ENCODE data around the gene UNKL.
A peak's percentile ranks its signal among the peaks of the same experiment; 100 is the strongest.

UNKL gene

DNA sequence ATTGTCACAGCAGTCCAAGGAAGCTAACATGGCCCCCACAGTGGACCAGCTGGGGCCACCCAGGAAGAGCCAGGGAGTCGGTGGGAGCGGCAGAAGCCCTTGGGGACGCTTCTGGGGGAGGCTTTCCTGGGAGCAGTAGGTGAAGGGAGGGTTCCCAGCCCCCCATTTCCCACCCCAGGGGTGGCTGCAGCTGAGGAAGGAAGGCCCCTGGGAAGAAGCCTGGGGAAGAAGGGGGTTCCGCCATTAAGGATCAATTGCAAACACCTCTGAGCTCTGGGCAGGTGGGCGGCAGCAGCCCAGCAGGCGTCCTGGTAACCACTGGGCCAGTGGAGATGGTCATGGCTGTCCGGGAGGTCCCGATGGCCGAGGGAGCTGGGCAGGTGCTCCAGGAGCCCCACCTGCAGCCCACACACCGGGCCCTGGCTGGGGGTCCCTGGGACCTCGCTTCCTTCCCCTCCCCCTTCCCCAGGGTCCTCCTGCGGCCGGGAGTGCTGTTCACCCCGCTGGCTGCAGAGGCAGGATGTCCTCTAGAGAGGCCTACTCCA lies 15.8 kb upstream of the UNKL start:
- no peak for DNase-seq

DNA sequence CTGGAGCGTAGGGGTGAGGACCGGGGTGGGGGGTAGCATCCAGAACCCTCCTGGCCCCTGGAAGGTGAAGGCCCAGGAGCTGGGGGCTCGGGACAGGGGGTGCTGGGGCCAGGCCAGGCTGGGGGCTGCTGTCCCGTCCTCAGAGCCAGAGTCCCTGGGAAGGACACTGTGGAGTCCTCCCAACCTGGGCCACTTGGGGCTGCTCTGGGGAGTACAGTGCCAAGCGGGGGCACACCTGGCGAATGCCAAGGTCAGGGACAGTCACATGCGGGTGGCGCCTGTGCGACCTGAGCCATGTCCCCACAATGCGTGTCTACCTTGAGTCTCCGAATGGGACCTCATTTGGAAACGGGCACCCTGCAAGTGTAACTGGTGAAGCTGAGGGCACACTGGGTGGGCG lies 15.1 kb upstream of the UNKL start:
- no peak for DNase-seq

DNA sequence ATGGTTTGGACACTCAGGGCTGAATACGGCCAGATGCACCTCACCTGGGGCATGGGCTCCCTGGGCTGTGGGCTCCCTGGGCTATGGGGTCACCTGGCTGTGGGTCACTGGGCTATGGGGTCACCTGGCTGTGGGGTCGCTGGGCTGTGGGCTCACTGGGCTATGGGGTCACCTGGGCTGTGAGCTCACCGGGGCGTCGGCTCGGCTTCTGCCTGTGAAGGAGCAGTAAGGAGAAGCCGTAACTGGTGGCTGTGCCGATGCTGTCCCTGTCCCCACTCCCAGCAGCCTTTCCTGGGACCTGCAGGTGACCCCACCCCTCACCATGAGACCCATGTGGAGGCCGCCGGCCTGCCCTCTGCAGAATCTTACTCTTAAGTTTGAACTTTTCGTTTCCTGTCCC lies 14.5 kb upstream of the UNKL start:
- no peak for DNase-seq

DNA sequence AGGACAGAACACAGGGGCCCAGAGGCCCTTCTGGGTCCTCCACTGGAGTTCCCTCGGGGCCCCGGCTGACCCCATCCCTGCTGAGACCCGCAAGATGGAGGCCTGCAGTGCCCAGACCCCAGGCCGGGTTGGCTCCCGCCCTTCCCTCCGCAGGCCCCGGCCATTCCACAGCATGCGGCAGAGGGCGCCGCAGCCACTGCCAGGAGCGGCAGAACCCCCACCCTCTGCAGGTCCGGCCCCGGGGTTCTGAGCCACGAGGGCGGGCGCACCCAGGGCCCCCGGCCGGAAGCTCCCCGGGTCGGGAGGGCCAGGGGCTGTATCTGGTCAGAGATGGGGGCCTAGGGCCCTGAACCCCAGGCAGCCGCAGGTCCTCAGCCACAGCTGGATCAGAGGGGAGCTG lies 14.0 kb upstream of the UNKL start:
- no peak for DNase-seq

DNA sequence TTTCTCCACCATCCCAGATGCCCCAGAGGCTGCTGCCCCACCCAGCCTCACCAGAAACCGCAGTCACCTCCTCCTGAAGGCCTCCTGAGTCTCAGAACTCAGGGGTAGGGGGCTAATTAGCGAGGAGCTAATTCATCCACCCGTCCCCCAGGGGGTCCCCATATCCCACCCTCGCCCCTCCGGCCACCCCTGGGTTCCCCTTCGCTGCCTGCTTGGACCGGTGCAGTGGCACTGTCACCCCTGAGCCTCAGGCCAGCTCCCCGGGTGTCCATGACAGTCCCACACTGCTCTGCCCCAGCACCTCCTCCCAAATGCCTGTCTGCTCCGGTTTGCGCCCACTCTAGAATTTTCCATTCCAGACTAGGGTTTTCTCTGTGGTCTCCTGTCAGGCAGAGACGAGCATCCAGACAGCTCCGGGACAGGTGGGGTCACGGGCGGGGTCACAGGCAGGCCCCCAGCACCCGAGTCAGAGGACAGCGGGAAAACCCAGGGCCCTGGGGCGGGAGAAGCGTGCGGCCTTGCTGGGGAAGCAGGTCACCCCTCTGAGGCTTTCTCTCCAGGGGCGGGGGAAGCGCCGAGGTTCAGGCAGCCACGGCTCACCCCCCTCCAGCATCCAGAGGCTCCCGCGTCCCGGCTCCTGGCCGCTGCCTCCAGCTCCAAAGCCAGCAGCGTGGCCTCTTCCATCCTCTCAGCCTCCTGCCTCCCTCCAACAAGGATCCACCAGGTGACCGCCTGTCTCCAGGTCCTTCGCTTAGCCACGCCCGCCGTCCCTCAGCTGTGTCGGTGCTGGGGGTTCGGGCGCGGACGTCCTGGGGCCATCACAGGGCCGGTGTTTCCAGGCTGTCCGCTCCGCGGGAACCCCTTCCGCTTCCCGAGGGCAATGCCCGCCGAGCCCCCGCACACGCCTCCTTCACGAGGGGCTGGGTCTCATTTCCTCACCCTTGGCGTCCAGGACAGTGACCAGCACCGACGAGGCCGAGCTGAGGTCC lies 13.3 kb upstream of the UNKL start:
- DNase-seq = no peak

DNA sequence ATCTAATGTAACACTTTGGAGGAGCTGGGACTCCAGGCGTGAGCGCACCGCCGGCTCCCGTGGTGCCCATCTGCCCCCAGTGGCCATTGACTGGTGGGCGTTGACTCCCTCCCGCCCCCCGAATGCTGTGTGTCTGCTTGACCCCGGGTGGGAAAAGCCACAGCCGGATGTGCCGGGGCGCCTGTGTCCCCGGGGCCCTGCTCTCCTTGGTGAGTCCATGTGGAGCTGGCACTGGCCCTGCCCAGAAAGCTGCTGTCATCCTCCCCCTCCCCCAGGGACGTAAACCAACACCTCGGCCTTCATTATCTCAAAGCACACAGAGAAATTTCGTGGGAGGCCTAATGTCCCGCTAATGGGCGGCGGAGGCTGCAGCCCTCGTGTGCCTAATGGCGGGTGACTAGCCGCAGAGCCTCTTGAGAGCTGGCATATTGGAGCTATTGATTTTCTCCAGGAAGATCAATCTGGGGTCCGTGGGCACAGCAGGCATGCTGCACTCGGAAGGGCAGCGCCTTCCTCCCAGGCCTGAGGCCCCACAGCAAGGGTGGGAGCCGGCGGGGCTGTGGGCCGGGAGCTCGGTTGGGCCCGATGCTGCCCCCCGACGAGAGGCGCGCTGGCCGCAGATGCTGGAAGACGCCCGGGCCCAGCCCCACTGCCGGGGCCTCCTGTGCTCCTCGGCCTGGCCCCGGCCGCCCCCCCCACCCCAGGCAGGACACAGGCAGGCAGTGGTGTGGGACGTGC lies 12.4 kb upstream of the UNKL start:
- no peak for DNase-seq

DNA sequence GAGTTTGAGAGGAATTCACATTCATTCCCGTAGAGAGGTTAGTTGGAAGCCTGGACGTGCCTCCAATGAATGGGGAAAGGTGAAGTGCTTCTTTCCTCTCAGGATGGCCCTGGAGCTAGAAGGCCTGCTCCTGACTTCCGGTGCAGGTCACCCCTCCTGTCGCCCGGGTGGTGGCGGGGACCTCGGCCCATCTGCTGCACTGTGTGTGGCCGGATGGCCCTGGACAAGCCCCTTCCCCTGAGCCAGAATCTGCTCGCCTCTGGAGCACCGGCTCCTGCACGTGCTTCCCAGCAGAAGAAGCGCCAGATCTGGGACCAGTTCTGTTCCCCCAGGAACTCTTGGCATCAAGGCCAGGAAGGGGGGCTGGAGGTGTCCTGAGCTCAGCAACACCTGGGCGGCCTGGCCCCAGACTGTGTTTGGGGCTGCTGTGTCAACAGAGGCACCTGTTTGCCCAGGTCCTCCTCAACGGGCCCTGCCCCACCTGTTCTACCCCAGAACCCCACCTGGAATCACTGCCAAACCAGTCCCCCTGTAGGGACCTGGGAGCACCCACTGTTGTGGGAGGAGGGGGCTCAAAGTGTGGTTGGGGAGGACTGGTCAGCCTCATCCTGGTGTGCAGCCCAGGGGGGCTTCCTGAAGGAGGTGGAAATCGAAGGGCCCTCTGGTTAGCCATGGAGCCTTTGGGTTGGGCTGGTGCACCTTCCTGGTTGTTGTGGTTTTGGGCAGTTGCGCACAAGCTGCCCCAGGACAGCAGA lies 11.3 kb upstream of the UNKL start:
- DNase-seq = no peak

DNA sequence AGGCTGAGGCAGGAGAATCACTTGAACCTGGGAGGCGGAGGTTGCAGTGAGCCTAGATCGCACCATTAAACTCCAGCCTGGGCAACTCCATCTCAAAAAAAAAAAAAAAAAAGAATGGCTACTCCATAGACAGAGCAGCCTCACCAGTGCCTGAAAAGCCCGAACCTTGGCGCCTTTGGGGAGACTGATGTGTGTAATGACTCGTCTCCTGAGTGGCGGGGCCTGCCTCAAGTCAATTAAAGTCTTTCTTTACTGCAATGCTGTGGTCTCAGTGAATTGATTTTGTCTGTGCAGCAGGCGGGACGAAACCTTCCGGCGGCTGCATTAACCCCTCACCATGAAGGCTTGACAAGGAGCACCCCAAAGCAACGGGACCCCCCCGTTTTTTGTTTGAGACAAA lies 9.5 kb upstream of the UNKL start:
- DNase-seq = no peak

DNA sequence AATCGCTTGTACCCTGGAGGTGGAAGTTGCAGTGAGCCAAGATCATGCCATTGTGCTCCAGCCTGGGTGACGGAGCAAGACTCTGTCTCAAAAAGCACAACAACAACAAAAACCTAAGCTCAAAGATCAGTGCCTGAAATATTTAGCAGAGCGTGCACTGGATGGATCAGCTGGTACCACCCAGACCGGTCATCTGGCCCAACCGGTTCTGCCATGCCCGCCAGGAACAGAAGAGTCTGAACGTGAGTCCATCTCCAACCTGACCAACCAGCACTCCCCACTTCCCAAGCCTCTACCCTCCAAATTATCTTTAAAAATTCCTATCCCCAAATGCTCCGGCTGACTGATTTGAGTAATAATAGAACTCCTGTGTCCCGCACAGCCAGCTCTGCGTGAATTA lies 7.6 kb upstream of the UNKL start:
- DNase-seq = no peak

DNA sequence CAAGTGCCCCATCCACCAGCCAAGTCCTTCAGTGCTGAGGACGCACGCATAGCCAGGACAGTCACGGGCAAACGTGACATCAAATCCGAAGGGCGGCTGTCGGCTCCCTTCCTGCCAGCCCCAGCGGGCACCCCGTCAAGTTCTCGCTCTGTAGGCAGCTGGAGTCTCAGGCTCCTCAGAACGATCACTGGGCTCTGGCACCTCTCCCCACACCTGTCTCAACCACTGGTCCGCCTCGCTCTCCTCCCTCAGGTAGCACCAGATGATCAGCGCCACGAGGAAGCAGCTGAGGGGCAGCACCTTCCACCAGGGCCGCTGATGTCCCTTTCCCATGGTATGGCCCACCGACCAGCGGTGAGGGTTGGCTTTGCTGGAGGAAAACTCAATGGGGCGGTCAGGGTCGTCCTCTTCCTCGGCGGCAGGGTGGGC lies 5.6 kb upstream of the UNKL start:
- no peak for DNase-seq

DNA sequence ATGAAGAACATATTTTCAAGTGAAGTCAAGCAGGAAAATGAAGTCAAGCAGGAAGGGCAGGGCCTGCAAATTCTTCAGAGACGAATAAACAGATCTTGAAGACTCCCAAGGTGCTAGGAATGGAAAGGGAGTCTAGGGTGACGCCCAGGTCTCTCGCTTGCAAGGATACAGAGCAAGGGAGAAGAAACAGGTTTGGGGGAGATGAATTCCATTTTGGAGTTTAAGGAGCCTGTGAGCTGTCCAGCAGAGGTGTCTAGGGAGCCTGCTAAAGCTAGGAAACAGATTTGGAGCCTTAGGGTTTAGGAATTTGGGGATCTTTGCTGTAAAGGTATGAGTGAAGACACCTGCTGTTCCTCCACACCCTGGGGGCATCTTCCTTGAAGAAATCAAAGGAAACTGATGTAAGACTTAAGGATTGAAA lies 2.0 kb upstream of the UNKL start:
- no peak for DNase-seq

DNA sequence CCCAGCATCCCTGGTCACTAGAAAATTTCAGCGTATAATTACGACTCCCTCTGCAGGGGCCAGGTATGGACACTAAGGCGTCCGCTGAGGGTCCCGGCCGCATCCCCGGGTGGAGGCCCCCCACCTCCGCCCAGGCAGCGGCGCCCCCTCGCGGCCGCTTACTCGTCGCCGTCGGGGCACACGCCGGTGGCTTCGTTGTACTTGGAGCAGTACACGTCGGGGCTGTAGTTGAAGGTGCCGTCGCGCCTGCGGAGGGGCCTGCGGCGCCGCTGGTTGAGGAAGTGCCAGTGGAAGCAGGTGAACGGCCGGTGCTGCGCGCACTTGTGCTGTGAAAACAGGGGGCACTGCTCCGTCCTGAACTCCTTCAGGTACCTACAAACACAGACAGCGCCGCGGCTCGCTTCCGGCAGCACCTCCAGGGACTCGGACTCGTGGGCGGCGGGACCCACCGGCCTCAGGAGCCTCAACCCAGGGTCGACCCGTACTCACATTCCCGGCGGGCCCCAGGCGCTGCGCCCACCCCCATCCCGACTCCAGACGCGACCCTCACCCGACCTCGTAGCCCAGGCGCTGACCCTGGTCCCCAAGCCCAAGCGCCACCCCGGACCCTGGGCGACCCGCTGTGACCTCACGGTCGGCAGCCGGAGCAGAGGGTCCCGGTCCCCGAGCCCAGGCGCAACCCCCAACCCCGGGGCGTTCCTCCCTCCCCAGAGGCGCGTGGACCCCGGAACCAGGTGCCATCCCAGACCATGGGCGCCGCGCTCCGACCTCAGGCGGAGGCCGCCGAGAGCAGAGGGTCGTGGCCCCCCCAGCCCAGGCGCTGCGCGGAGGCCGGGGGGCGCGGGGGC lies 596 bp downstream of the UNKL start:
- DNase-seq = peak; percentile 37

DNA sequence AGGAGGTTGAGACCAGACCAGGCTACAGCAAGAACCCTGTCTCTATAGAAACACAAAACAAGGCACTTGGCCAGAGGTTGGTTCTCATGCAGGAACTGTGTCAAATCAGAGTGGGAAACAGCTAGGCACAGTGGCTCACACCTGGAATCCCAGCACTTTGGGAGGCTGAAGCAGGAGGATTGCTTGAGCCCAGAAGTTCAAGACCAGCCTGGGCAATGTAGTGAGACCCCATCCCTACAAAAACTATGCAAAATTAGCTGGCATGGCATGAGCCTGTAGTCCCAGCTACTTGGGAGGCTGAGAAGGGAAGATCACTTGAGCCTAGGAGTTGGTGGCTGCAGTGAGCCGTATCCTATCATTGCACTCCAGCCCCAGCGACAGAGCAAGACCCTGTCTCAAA lies 1.7 kb downstream of the UNKL start:
- no peak for DNase-seq

DNA sequence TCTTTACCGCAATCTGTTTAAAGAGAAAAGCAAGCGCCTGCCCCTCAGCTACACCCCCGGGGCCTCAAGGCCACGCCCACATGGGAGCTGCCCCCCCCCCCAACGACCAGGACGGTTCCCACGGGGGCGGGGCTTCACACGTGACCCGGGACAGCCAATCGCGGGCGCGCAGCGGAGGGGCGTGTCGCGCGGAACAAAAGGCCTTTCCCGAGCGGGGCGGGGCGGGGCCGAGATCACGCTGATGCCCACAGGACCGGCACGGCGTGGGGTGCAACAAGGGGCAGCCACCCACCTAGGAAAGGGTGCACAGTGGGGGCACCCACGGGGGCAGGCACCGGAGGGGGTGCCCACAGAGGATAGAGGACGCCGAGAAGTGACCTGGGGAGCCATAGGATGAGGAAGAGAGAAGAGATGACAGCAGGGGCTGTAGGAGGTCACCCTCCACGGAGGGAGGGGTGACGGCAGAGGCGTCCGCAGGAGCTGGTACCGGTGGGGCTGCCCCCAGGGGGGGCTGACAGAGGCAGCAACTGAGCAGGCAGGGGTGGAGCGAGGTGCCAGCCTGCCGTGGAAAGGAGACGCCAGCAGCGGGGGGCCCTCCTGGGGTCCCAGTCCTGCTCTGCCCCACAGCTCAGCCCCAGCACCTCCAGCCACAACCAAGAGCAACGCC lies 6.2 kb downstream of the UNKL start:
- DNase-seq = peak; percentile 49

DNA sequence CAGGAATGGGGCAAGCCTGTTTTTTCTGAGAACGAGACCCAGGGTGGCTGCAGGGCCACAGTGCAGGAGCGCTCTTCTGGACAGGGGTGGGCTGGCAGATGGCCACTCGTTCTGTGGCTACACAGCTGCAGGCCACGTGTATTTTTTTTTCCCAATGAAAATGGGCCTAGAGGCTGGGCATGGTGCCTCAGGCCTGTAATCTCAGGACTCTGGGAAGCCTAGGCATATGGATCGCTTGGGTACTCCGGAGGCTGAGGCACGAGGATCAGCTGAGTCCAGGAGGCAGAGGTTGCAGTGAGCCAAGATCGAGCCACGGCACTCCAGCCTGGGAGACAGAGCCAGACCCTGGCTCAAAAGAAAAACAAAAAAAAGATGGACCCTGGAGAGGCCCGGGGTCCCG lies 6.8 kb downstream of the UNKL start:
- no peak for DNase-seq

DNA sequence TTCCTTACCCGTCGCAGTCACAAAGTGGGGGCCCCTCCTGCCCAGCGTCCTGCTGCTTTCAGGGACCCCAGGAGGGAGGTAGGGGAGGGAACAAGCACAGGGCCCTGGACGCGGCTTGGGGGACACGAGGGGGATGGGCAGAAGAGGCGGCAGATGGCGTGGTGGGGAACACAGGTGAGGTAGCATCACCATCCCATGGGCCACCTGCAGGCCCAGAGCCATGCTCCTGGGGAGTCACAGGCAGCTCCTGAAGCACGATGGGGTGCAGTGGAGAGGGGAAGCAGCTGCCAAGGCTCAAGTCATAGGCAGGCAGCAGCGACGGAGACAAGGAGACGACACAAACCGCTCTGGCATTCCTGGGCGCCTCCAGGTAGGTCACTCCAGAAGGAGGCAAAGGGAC lies 10.8 kb downstream of the UNKL start:
- no peak for DNase-seq

DNA sequence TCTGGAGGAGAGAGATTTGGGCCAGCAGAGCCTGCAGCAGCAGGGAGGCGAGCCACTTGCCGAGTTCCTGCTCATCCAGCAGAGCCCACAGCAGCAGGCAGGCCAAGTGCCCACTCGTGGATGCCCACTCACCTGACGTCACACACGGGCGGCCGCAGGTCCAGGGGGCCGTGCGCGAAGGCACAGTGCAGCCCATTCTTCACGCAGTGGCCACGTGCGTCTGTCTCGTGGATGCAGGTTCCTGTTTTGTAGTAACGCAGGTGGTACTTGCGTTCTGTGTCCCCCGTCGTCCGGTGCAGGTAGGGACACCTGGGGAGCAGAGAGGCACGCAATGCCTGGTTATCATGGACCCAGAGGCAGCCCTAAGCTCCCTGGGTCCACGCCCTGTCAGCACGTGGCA lies 11.5 kb downstream of the UNKL start:
- DNase-seq = no peak

DNA sequence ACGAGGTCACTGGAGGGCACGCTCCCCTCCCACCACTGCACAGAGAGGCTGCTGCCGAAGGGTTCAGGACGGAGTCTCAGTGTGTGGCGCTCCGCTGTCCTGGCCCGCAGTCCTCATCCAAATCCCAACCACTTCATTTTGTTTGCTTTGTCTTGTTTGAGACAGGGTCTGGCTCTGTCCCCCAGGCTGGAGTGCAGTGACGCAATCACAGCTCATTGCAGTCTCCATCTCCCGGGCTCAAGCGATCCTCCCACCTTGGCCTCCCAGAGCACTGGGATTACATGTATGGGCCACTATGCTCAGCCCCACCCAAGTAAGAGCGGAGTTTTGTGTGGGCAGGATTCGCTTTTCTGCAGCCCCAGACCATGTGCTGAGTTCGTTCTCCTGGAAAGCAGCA lies 12.7 kb downstream of the UNKL start:
- no peak for DNase-seq

DNA sequence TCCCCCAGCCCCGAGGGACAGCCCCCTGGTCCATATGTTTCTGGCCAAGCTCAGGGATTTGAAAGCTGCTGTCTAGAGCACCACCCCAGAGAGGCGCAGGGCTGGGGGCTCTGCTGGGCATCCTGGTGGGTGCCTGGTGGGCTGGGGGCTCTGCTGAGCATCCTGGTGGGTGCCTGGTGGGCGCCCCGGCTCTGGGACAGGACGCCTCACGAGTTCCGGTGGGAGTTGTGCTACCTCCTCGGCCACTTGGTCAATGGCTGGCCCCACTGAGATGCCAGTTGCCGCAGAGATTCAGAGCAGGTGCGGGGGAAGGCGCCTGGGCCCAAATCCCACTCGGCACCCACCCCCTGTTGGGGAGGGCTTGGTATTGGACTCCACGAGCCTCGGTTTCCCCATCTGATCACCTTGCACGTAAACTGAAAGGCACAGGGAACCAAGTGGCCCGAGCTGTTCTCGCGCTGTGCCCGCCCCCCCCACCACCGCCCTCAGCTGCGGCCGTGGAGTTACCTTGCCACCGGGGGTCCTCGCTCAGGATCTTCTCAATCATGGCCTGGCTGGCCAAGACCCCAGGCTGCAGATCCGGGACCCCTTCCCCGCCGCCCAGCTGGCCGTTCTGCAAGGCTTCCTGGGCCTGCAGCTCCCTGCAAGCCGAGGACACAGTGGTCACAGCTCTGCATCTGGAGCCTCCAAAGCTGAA lies 13.3 kb downstream of the UNKL start:
- DNase-seq = no peak

DNA sequence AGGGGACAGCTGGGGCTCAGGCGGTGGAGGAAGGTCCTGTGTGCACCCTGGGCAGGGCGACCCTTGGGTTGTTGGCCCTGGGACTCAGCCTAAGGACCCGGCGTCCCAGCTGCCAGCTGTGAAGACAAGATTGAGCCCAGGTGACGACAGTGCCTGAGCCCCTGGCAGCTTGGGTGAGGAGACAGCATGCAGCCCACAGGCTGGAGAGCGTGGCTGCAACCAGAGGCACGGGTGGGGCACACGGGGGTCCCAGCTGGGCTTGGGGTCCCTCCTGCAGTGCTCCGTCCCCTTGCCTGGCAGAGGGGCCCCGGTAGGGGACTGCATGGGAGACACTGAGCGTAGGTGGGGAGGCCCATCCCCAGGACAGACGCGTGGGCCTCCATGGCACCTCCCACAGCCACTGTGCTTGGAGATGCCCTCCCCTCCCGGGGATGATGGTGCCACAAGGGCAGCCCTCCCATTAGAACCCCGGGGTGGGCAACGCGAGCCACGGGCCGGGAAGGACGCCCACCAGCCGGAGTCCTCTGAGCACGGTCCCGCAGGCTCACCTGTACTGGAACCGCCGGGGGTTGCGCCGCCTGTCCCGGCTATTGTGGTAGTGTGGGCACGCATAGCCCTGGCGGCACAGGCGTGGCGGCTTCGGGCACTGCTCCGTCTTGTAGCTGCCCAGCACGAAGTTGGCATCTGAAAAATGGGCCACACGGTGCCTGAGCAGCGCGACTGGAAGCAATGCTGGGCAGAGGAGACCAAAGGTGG lies 15.5 kb downstream of the UNKL start:
- DNase-seq = no peak
